GM19395 (cell line): Measurements from ENCODE around the gene FAM76B.

Experiments
- ATAC-seq: cut with Tn5 transposase; IDR thresholded peaks from one replicate; pipeline ENCODE4 v1.9.1; 2021; ENCODE audit warnings: mild to moderate bottlenecking, moderate library complexity; ENCODE audit not compliant: unreplicated experiment

The FAM76B gene

GRCh38 chr11:95792700-95793099 lies 3.1 kb upstream of the FAM76B start:
- no peak for ATAC-seq

DNA sequence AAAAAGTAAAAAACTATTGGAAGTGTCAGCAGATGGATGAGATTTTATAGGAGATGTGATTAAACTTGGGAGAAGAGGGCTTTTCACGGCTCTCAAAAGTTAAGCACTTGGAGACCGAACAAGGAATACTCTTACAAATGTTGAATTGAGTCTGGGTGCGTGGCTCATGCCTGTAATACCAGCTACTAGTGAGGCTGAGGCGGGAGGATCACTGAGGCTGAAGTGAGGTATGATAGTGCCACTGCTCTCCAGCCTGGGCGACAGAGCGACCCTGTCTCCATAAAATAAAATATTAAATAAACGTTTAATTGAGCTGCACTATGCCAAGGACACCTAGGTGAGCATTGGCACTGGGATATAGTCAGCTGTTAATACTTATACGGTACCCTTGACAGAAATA lies 2.6 kb upstream of the FAM76B start:
- no peak for ATAC-seq

GRCh38 chr11:95791709-95792033 lies 2.1 kb upstream of the FAM76B start:
- ATAC-seq: no peak

- peak; percentile 16 for ATAC-seq
Measured at GRCh38 chr11:95790933-95791708, 1.5 kb upstream of the FAM76B start.

DNA sequence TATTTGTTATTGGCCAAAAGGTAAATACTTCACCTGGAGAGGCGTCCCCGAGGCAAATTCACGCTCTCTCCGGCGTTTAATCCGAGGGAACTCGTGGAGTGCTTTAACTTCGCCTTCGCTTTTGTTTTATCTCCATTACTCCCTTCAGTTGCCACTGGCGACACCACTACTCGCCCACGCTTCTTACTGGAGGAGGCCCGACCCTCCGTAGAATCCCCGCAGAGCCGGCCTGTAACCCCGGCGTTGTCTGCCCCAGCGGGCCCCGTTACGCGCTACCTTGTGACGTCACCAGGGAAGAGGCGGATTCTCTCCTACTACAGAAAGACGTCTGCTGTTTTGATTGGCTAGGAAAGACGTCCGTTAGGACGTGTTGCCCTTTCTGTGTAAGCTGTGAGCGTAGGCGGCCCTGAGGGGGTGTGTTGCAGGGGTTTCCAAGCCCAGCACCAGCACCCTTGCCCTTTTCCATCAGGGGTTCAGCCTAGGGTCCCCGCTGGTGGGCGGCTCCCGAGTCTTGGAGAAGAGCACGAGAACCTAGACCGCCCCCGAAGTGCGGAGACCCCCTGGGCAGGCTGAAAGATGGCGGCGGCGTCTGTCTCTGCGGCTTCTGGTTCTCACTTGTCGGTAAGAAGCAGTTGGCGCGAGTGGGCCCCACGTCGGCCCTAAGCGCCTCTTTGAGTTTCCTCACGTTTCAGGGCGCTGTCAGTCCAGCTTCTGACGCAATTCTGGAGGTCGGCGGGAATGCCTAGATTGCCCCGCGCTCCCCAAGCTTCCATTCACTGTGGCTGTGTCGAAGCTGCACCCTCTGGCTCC lies 746 bp upstream of the FAM76B start, which contains the start of gene CEP57:
CEP57 (plus strand) TSS at position 376 of the 810 bp plus-strand sequence; CDS start at position 577, 201 bp downstream.
- peak; percentile 73 for ATAC-seq

- peak; percentile 6 for ATAC-seq
Measured at GRCh38 chr11:95788921-95789505, 569 bp downstream of the FAM76B start.

- no peak for ATAC-seq
Measured at GRCh38 chr11:95780544-95780943, 9.0 kb downstream of the FAM76B start.

DNA sequence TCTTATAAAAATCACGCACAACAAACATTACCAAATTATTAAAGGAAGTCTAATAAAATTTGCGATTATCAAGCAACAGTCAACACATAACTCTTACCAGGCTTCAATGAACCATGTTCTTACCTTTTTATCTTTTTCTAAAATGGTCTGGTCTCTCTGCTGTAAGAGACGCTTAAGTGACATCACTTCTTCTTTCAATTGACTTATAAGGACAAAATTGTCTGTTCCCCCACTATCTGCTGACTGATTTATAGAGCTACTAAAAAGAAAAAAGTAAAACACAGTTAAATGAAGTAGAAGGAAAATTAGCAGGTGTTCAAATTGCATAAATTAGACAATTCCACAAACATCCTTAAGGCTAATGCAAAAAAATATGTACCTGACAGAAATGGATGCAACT lies 10.9 kb downstream of the FAM76B start:
- no peak for ATAC-seq

- ATAC-seq: no peak
Measured at GRCh38 chr11:95776859-95777258, 12.7 kb downstream of the FAM76B start.

DNA sequence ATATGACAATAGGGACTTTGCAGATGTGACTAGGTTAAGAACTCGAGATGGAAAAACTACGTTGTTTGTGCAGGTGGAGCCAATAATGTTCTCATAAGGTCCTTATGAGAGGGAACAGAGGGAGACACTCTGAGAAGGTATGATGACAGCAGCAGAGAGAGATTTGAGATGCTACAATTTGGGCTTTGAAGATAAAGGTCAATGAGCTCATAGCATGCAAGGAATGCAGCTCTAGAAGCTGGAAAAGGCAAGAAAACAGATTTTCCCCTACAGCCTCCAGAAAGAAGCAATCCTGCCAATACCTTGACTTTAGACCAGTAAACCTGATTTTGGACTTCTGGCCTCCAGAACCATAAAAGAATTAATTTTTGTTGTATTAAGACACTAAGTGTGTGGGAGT lies 21.1 kb downstream of the FAM76B start:
- no peak for ATAC-seq

- ATAC-seq: no peak
Measured at GRCh38 chr11:95767498-95767897, 22.1 kb downstream of the FAM76B start.

- ATAC-seq: no peak
Measured at GRCh38 chr11:95766701-95767100, 22.9 kb downstream of the FAM76B start.

GRCh38 chr11:95764267-95764898 lies 25.2 kb downstream of the FAM76B start:
- peak; percentile 77 for ATAC-seq

- no peak for ATAC-seq
Measured at GRCh38 chr11:95762534-95762933, 27.0 kb downstream of the FAM76B start.

GRCh38 chr11:95760941-95761340 lies 28.6 kb downstream of the FAM76B start:
- ATAC-seq: no peak

DNA sequence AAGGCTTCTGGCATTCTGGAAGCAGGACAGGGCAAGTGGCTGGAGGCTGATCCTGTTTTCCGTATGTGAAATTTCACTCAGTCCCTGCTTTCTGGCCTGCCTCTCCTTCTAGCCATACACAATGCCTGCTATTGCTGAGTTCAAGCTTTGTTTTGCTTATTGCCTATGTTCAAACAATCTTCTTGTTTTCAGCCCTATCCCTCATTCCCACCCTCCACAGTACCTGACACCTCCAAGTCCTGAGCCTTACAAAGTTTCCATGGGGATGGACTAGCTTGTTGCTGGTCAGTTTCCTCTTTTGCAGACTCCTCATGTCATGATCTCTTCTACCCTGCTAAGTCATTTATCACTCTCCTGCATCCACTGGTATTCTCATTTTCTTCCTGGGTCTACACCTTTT lies 38.1 kb downstream of the FAM76B start:
- no peak for ATAC-seq

DNA sequence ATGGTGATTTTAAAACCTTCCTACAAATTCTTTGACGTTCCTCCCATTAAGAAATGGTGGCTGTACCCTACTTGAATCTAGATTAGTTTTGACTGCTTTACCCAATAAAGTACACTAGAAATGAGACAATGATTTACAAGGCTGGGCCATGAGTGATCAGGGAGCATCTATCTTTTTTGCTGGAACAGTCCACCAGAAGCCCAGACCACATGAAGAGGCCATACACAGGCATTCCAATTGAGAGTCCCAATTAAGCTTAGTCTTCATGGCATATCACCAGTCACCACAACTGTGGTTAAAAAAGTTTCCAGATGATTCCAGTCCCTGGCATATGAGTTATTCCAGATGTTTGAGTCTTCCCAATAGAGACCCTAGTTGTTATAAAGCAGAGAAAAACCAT lies 39.5 kb downstream of the FAM76B start:
- no peak for ATAC-seq

DNA sequence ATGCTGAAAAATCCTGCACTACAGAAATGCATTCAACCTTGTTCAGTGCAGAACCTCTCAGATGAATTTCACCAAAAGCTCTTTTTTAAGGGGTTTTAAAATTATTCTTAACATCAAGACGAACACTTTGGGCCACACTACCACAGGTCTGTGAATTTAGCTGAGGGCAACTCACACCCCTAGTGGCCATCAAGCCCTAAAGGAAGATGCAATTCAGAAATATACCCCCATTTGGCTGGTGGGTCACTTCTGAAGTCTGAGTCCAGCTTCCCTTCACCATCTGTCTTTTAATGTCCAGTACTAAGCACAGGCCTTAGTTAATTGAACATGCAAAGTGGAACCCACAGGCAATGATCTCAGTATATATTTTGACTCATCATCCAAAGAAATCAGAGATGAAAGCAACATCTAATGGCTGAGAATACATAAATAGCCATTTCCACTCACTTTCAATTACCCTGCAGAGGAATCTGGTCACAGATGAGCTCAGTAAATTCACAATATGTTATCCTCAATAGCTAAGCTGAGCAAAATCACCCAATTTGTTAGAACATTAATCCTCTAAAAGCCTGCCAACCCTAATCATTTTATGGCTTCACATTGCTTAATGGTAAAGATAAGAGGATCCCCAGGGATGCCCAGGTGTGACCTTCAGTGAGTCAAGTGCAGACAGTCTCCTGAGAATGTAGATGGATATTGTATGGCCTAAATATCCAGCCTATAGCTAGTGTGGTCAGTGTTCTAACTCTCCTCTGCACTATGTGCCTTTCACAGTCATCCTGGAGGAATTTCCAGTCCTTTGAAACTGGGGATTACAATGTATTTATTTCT lies 50.3 kb downstream of the FAM76B start:
- no peak for ATAC-seq

DNA sequence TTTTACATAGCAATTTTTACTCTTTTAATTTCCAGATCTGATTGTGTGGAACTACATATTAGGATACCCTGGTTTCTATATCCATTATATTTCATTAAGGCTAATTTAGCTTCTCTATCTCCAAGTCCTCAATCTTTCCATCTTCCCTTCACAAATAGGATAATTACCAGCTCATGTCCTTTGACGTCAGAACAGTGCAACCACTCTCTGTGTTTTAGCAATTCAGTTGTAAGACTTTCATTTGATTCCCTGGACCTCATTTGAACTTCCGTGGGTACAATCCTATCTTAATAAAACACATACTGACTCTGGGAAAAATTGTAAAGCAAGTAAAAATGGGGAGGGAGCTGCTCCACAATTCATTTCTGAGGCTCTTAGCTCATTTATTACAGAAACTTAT lies 52.8 kb downstream of the FAM76B start:
- ATAC-seq: no peak

DNA sequence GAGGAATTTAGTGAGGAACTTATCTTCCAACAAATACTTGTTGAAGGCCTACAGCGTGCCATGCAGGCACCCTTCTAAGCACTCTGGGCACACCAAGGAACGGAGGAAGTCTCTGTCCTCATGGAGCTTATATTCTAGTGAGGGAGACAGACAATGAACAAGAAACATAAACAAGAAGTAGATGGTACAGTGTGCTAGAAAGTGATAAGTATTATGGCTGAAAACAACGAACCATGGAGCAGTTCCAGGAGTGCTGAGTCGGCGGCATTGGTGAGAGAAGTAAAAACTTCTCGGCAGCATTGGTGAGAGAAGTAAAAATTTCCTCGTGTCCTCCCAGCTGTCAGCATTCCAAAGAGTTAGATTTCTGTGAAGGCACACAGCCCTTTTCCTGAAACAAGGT lies 53.2 kb downstream of the FAM76B start:
- no peak for ATAC-seq
